GM21529 (cell line): ENCODE measurements around the gene SCAP.
A peak's percentile ranks its signal among the peaks of the same experiment; 100 is the strongest.

Experiments
- ATAC-seq: cut with Tn5 transposase; IDR thresholded peaks from one replicate; pipeline ENCODE4 v1.9.1; 2021; ENCODE audit not compliant: unreplicated experiment

Gene SCAP

GRCh38 chr3:47404431-47404876, 71.3 kb downstream of the SCAP start:
- ATAC-seq: no peak

GRCh38 chr3:47399531-47400270, 76.0 kb downstream of the SCAP start:
- no peak for ATAC-seq

GRCh38 chr3:47399016-47399415, 76.7 kb downstream of the SCAP start:
- no peak for ATAC-seq

GRCh38 chr3:47398228-47398627, 77.5 kb downstream of the SCAP start:
- no peak for ATAC-seq

GRCh38 chr3:47394881-47395280, 80.9 kb downstream of the SCAP start:
- ATAC-seq: no peak

- ATAC-seq: no peak
Measured at GRCh38 chr3:47394140-47394870, 81.4 kb downstream of the SCAP start.

GRCh38 chr3:47392933-47393332, 82.8 kb downstream of the SCAP start:
- ATAC-seq: no peak

GRCh38 chr3:47385796-47386195, 89.9 kb downstream of the SCAP start:
- no peak for ATAC-seq

GRCh38 chr3:47385007-47385406, 90.7 kb downstream of the SCAP start:
- no peak for ATAC-seq

GRCh38 chr3:47384425-47384824, 91.3 kb downstream of the SCAP start:
- no peak for ATAC-seq

GRCh38 chr3:47381317-47382157, 94.2 kb downstream of the SCAP start:
- ATAC-seq: peak; percentile 63

- peak; percentile 78 for ATAC-seq
Measured at GRCh38 chr3:47380601-47381316, 95.0 kb downstream of the SCAP start, which contains the start of gene PTPN23. PTPN23 (plus strand) TSS chr3:47381021; CDS start chr3:47381097, 76 bp downstream.

- no peak for ATAC-seq
Measured at GRCh38 chr3:47380026-47380600, 95.6 kb downstream of the SCAP start.

- no peak for ATAC-seq
Measured at GRCh38 chr3:47379411-47379899, 96.3 kb downstream of the SCAP start.

- ATAC-seq: no peak
Measured at GRCh38 chr3:47378869-47379268, 96.9 kb downstream of the SCAP start.

GRCh38 chr3:47377186-47377585, 98.6 kb downstream of the SCAP start:
- ATAC-seq: no peak

- no peak for ATAC-seq
Measured at GRCh38 chr3:47376393-47376792, 99.3 kb downstream of the SCAP start.

GRCh38 chr3:47374587-47374986, 101.2 kb downstream of the SCAP start:
- no peak for ATAC-seq

GRCh38 chr3:47370887-47371697, 104.6 kb downstream of the SCAP start:
- ATAC-seq: no peak
